Esophagus muscularis mucosa (tissue), 4 donors: ENCODE results near the gene CSMD2. TPM values are rescaled to one million over a fixed set of nuclear protein-coding genes. Genes with fewer than 3 reads are reported as not detected.

Experiments used
- DNase-seq: peaks from one replicate; pipeline ENCODE4 v3.0.0-alpha.2; 2017; ENCODE audit errors: extremely low spot score
- H3K27ac ChIP-seq, 4 donors: fragments of 200-600 bp; sonication (generic); replicated peaks in 1 of 4; 1 replicate in 3 of 4; 2 replicates in 1 of 4; pipeline ENCODE4 v1.5.1; 2016 to 2019; ENCODE audit warnings: mild to moderate bottlenecking in 1 of 4
- H3K27me3 ChIP-seq, 4 donors: fragments of 200-600 bp; sonication (generic); one replicate each; pipeline versions ENCODE4 v1.5.1 to v1.6.0; 2016 to 2019
- H3K36me3 ChIP-seq, 4 donors: fragments of 200-600 bp; sonication (generic); one replicate each; pipeline ENCODE4 v1.5.1; 2016 to 2019
- H3K4me1 ChIP-seq, 4 donors: fragments of 200-600 bp; sonication (generic); one replicate each; pipeline ENCODE4 v1.5.1; 2016 to 2019
- H3K4me3 ChIP-seq, 4 donors: fragments of 200-600 bp; sonication (generic); 1 replicate in 2 of 4; 2 replicates in 2 of 4; pipeline ENCODE4 v1.5.1; 2016 to 2019; ENCODE audit warnings: mild to moderate bottlenecking in 4 of 4, moderate library complexity in 1 of 4
- H3K9me3 ChIP-seq, 4 donors: fragments of 200-600 bp; sonication (generic); 1 replicate in 3 of 4; 2 replicates in 1 of 4; pipeline ENCODE4 v1.5.1; 2016 to 2019
- EP300 ChIP-seq: sonication (generic); formaldehyde crosslinking; IDR thresholded peaks from one replicate; pipeline ENCODE4 v1.6.1; 2017; ENCODE audit warnings: antibody characterized with exemption
- POLR2A ChIP-seq: fragments of 450-650 bp; IDR thresholded peaks from one replicate; pipeline ENCODE4 v1.6.1; 2017; ENCODE audit warnings: antibody characterized with exemption, moderate library complexity, mild to moderate bottlenecking, low read depth
- POLR2AphosphoS5 ChIP-seq, 2 donors: sonication (generic); formaldehyde crosslinking; IDR thresholded peaks; one replicate each; pipeline ENCODE4 v1.6.1; 2017; ENCODE audit warnings: antibody characterized with exemption in 2 of 2
- WGBS: methylation state at CpG from one replicate; pipeline ENCODE4 v1.1.5; 2018; 5-methylcytosine and 5-hydroxymethylcytosine counted together
- intact Hi-C: fragments of 100-400 bp; cut with DNase I; formaldehyde crosslinking; loops from one replicate; pipeline ENCODE4 v1.15.1; 2023
- total RNA-seq, 4 donors: library from RNA; depleted of rRNA; stranded (reverse); fragments of >200 nt; gene quantifications; one replicate each; pipeline versions ENCODE4 v1.1.0 to v1.2.1, GENCODE V29; 2016
- TF ChIP-seq, protein P1 (sequence below), 3 experiments: fragments of 200-600 bp in 2 of 3; fragments of 450-650 bp in 1 of 3; sonication (generic) in 2 of 3; IDR thresholded peaks; one replicate each; pipeline ENCODE4 v1.5.1; 2017 to 2019; ENCODE audit warnings: antibody characterized with exemption in 3 of 3, mild to moderate bottlenecking in 2 of 3, moderate library complexity in 1 of 3

CSMD2 gene
- total RNA-seq, 4 donors from 2014 or later: 0.26 to 0.75 (median 0.37) TPM

GRCh38 chr1:33578557-33579448 lies 586.2 kb downstream of the CSMD2 start:
- intact Hi-C loops: no loop called here
- Histone ChIP-seq H3K4me3 (no peak overlapping the region), H3K27me3 (no peaks in the 10 kb centered on the region), H3K9me3 (peaks cover 0 to 7% (median 0%) of the 10 kb centered on the region in 4 donors), H3K27ac (no peak overlapping the region), H3K36me3 (no peaks in the 10 kb centered on the region), H3K4me1 (peaks cover 21 to 31% (median 26%) of the 10 kb centered on the region in 4 donors)
- no peak for DNase-seq
- WGBS: 55% methylated on average over 15 of the region's 16 CpGs
- TF ChIP-seq, protein P1, sequence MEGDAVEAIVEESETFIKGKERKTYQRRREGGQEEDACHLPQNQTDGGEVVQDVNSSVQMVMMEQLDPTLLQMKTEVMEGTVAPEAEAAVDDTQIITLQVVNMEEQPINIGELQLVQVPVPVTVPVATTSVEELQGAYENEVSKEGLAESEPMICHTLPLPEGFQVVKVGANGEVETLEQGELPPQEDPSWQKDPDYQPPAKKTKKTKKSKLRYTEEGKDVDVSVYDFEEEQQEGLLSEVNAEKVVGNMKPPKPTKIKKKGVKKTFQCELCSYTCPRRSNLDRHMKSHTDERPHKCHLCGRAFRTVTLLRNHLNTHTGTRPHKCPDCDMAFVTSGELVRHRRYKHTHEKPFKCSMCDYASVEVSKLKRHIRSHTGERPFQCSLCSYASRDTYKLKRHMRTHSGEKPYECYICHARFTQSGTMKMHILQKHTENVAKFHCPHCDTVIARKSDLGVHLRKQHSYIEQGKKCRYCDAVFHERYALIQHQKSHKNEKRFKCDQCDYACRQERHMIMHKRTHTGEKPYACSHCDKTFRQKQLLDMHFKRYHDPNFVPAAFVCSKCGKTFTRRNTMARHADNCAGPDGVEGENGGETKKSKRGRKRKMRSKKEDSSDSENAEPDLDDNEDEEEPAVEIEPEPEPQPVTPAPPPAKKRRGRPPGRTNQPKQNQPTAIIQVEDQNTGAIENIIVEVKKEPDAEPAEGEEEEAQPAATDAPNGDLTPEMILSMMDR (IDR thresholded peaks at IDR 0.05): no peak
- TF ChIP-seq POLR2AphosphoS5 (IDR thresholded peaks at IDR 0.05) (no peak), POLR2A (no peak), EP300 (no peak)

DNA sequence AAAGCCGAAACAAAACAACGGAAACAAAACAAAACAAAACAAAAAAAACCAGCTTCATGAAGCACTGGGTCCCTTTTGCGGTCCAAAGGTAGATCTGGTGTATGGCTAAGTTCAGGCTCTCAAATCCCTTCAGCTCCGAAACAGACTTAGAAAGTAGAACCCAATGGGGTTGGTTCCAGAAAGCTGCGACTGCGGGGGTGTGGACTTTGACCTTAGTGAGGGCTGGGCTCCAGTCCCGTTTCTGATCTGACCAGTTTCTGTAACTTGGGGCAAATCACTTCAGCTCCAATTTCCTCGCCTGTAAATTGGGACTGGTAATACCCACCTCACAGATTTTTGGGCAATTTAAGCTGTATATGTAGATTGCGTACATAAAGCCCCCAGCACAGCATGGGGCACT lies 587.4 kb downstream of the CSMD2 start:
- WGBS: 83% methylated on average over 9 of the region's 9 CpGs
- TF ChIP-seq, protein P1 (IDR thresholded peaks at IDR 0.05): no peak
- no peak for TF ChIP-seq POLR2AphosphoS5 (IDR thresholded peaks at IDR 0.05)
- no peak for TF ChIP-seq EP300
- no peak for TF ChIP-seq POLR2A
- Histone ChIP-seq H3K4me1 (peaks cover 23 to 31% (median 27%) of the 10 kb centered on the region in 4 donors), H3K9me3 (peaks cover 0 to 8% (median 0%) of the 10 kb centered on the region in 4 donors), H3K27ac (no peak overlapping the region), H3K36me3 (no peaks in the 10 kb centered on the region), H3K27me3 (no peaks in the 10 kb centered on the region), H3K4me3 (no peak overlapping the region)
- intact Hi-C loops: no loop called here
- DNase-seq: no peak

DNA sequence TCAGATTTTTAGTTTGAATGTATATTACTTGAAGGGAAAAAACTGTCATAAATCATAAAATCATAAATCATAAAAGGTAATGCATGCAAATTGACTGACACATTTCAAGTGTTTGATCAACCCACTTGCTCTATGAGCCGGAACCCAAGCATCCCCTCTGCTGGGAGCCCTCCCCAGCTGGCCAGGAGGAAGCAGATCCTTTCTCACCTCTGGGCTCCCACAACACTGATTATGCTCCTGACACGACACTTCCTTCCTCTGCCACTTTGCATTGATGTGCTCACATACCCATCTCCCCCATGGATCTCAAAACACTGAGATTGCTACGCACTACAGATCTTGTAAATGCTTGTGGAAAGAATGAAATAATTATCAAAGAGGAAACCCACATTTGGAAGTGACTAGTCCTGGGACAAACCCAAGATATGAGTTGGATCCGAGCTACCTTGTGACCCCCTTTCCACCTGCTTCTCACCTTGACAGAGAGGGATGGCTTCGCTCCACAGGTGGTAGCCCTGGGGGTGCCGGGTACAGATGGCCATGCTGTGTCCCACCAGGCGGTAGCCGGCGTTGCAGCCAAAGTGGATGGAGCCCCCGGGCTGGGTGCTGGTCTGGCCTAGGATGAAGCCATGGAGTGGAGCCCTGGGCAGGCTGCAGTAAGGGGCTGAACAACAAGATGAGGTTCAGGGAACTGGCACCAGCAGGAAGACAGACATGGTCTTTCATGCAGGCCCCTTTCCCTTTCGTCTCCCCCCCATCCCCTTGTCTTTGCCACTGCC lies 588.0 kb downstream of the CSMD2 start:
- no peak for DNase-seq
- 74% methylated on average over 10 of the region's 11 CpGs for WGBS
- Histone ChIP-seq H3K36me3 (no peaks in the 10 kb centered on the region), H3K4me3 (no peak overlapping the region), H3K9me3 (peaks cover 0 to 8% (median 0%) of the 10 kb centered on the region in 4 donors), H3K27ac (no peak overlapping the region), H3K4me1 (peaks cover 23 to 31% (median 27%) of the 10 kb centered on the region in 4 donors), H3K27me3 (no peaks in the 10 kb centered on the region)
- intact Hi-C loops: no loop called here
- TF ChIP-seq, protein P1 (IDR thresholded peaks at IDR 0.05): no peak
- no peak for TF ChIP-seq POLR2AphosphoS5 (IDR thresholded peaks at IDR 0.05)
- no peak for TF ChIP-seq POLR2A

GRCh38 chr1:33575324-33575879 lies 589.6 kb downstream of the CSMD2 start:
- 39% methylated on average over 7 of the region's 7 CpGs for WGBS
- no peak overlapping the region for H3K4me3 ChIP-seq
- H3K27me3 ChIP-seq: no peaks in the 10 kb centered on the region
- peaks cover 23 to 31% (median 27%) of the 10 kb centered on the region in 4 donors for H3K4me1 ChIP-seq
- no peak for DNase-seq
- TF ChIP-seq POLR2AphosphoS5 (IDR thresholded peaks at IDR 0.05) (peak in 1 of 2 donors; percentile 32), POLR2A (no peak), EP300 (no peak)
- TF ChIP-seq, protein P1 (IDR thresholded peaks at IDR 0.05): no peak
- peak overlapping the region; percentile 30 to 69 (median 64) for H3K27ac ChIP-seq
- intact Hi-C loops: no loop called here
- peaks cover 0 to 8% (median 0%) of the 10 kb centered on the region in 4 donors for H3K9me3 ChIP-seq
- no peaks in the 10 kb centered on the region for H3K36me3 ChIP-seq
